Fibroblast of mammary gland (primary cell): ENCODE data around the gene MPND.

Source experiments
- DNase-seq: peaks from one replicate; pipeline ENCODE4 v3.0.0-alpha.2; 2010; ENCODE audit warnings: low read depth
- H3K4me3 ChIP-seq: 2 replicates; pipeline ENCODE4 v1.5.1; 2011; ENCODE audit warnings: low read depth, mild to moderate bottlenecking, low read length, moderate library complexity; ENCODE audit not compliant: control insufficient read depth
- TF ChIP-seq, protein P1 (sequence below): conservative IDR thresholded peaks from 2 replicates; pipeline ENCODE4 v1.5.1; 2011; ENCODE audit warnings: low read depth, low read length, inconsistent platforms; ENCODE audit not compliant: control insufficient read depth, insufficient read depth

The MPND gene

DNA sequence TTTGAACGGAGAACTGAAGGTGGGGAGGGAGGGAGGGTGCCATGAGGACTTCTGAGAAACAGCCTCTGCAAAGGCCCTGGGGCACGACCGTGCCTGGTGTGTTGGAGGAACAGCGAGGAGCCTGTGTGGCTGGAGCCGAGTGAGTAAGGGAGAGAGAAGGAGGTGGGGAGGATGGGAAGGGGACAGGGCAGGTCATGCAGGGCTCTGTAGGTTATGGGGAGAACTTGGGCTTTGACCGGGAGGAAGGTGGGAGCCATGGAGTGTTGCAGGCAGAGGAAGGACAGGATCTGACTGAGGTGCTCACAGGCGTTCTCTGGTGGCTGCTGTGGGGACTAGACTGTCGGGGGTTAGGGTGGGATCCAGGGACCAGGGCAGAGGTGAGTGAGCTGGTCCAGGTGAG is 6.7 kb downstream of the MPND start:
- no peak for DNase-seq
- no peak overlapping the region for H3K4me3 ChIP-seq
- TF ChIP-seq, protein P1, sequence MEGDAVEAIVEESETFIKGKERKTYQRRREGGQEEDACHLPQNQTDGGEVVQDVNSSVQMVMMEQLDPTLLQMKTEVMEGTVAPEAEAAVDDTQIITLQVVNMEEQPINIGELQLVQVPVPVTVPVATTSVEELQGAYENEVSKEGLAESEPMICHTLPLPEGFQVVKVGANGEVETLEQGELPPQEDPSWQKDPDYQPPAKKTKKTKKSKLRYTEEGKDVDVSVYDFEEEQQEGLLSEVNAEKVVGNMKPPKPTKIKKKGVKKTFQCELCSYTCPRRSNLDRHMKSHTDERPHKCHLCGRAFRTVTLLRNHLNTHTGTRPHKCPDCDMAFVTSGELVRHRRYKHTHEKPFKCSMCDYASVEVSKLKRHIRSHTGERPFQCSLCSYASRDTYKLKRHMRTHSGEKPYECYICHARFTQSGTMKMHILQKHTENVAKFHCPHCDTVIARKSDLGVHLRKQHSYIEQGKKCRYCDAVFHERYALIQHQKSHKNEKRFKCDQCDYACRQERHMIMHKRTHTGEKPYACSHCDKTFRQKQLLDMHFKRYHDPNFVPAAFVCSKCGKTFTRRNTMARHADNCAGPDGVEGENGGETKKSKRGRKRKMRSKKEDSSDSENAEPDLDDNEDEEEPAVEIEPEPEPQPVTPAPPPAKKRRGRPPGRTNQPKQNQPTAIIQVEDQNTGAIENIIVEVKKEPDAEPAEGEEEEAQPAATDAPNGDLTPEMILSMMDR: no peak

DNA sequence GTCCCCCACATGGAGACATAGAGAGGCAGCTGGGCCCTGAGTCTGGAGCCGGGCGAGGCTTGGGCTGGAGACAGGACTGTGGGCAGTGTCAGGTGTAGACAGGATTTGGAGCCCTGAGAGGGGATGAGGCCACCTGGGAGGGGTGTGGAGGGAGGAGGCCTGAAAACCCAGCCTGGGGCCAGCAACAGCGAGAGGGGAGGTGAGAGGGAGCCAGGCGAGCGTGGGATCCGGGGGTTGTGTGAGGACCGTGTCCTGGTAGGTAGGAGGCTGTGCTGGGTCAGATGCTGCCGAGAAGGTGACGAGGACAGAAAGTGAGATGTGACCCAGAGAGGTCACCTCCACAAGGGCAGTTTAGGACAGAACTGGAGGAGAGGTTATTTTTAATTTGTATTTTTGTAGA is 7.4 kb downstream of the MPND start:
- DNase-seq: no peak
- TF ChIP-seq, protein P1: no peak
- no peak overlapping the region for H3K4me3 ChIP-seq

- DNase-seq: peak; percentile 78
- no peak overlapping the region for H3K4me3 ChIP-seq
- TF ChIP-seq, protein P1: peak; percentile 88
Observed at GRCh38 chr19:4352701-4353121, 9.3 kb downstream of the MPND start.

- DNase-seq: no peak
- H3K4me3 ChIP-seq: no peak overlapping the region
- TF ChIP-seq, protein P1: no peak
Observed at GRCh38 chr19:4354282-4354681, 10.9 kb downstream of the MPND start.

DNA sequence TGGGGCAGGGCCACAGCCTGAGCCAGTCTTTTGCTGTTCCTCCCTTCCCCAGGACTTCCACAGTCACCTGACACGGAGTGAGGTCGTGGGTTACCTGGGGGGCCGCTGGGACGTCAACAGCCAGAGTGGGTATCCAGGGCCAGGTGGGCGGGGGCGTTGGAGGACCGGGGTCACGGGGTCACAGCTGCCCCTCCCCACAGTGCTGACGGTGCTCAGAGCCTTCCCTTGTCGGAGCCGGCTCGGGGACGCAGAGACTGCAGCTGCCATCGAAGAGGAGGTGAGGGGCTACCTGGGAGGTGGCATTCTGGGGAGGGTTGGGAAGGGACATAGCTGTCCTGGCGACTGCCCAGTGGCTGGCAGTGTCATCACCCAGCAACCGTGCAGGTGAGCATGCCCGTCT is 11.5 kb downstream of the MPND start:
- H3K4me3 ChIP-seq: no peak overlapping the region
- TF ChIP-seq, protein P1: no peak
- no peak for DNase-seq

DNA sequence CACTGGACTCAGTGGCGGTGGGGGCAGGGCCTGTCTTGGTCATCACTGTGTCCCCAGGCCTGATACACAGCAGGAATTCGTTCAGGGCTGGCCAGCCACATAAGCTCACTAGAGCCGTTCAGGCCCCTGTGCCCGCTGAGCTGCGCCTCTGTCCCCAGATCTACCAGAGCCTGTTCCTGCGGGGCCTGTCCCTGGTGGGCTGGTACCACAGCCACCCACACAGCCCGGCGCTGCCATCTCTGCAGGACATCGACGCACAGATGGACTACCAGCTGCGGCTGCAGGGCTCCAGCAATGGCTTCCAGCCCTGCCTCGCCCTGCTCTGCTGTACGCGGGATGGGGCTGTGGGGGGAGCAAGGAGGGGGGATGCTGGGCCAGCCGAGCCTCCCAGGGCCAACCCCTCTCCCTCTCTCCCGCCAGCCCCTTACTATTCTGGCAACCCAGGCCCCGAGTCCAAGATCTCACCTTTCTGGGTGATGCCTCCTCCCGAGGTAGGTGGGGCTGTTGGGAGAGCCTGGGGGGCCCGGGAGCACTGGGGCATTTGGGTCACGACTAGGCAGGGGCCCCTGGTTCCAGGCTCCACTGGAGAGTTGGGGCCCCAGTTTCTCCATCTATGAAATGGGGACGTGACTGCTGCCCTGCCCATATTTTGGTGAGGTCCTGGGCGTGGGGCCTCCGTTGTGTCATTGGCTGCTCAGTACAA is 13.9 kb downstream of the MPND start:
- TF ChIP-seq, protein P1: no peak
- no peak overlapping the region for H3K4me3 ChIP-seq
- DNase-seq: no peak
